Adrenal gland (tissue), 12 donors: ENCODE results near the gene AP4B1. TPM values are rescaled to one million over a fixed set of nuclear protein-coding genes. Genes with fewer than 3 reads are reported as not detected.
"Not testable (repeated sequence)": the region's sequence is repeated elsewhere in the genome, so short reads cannot be mapped to it uniquely, and the experiment has no call there.

Experiments
- DNase-seq, 7 donors: peaks; one replicate each; pipeline ENCODE4 v3.0.0-alpha.2; 2019 to 2020
- H3K27ac ChIP-seq, 5 donors: fragments of 200-600 bp; sonication (generic) in 4 of 5; 1 replicate in 3 of 5; 2 replicates in 2 of 5; pipeline versions ENCODE4 v1.5.1 to v1.8.0; 2016 to 2020; ENCODE audit warnings: mild to moderate bottlenecking in 1 of 5
- H3K27me3 ChIP-seq: fragments of 200-600 bp; 2 replicates; pipeline ENCODE4 v1.8.0; 2021
- H3K36me3 ChIP-seq, 2 donors: fragments of 200-600 bp; replicated peaks in 1 of 2; 1 replicate in 1 of 2; 2 replicates in 1 of 2; pipeline versions ENCODE4 v1.5.1 to v1.8.0; 2018 to 2022
- H3K4me1 ChIP-seq, 2 donors: fragments of 200-600 bp; replicated peaks in 1 of 2; 1 replicate in 1 of 2; 2 replicates in 1 of 2; pipeline versions ENCODE4 v1.5.1 to v1.8.0; 2018 to 2021
- H3K4me3 ChIP-seq, 4 donors: fragments of 200-600 bp; sonication (generic) in 3 of 4; one replicate each; pipeline ENCODE4 v1.5.1; 2016 to 2018
- H3K9me3 ChIP-seq, 3 donors: fragments of 200-600 bp; sonication (generic) in 1 of 3; replicated peaks in 1 of 3; 1 replicate in 2 of 3; 2 replicates in 1 of 3; pipeline versions ENCODE4 v1.5.1 to v1.8.0; 2016 to 2021
- CTCF ChIP-seq, 6 experiments: fragments of 450-650 bp in 4 of 6; fragments of 200-600 bp in 2 of 6; sonication (generic) in 1 of 6; IDR thresholded peaks; 1 replicate in 5 of 6; 2 replicates in 1 of 6; pipeline versions ENCODE4 v1.5.1 to v1.8.0; 2016 to 2021; ENCODE audit warnings: antibody characterized with exemption in 6 of 6, mild to moderate bottlenecking in 2 of 6, moderate library complexity in 1 of 6
- POLR2A ChIP-seq, 2 donors: fragments of 450-650 bp; IDR thresholded peaks; one replicate each; pipeline ENCODE4 v1.6.1; 2017; ENCODE audit warnings: antibody characterized with exemption in 2 of 2, mild to moderate bottlenecking in 2 of 2, moderate library complexity in 1 of 2
- WGBS, 4 donors: extraction: QIAGEN DNeasy Blood & Tissue Kit in 2 of 4; methylation state at CpG; one replicate each; pipeline versions ENCODE4 v1.1.5 to v1.1.7; 2013 to 2017; 5-methylcytosine and 5-hydroxymethylcytosine counted together
- intact Hi-C, 2 donors: fragments of 100-400 bp; cut with DNase I; formaldehyde crosslinking; loops; one replicate each; pipeline versions ENCODE4 v1.14.1 to v1.15.0; 2022 to 2023
- polyA plus RNA-seq, 3 donors: library from polyadenylated mRNA; stranded (reverse); fragments of 200-250 nt in 2 of 3; fragments of 350-450 nt in 1 of 3; fragmentation: Illumina TruSeq in 1 of 3; extraction: RNeasy Lipid Tissue Mini Kit (QIAGEN cat#74804) in 1 of 3; gene quantifications; one replicate each; pipeline ENCODE4 v1.2.3, GENCODE V29; 2013 to 2014
- total RNA-seq, 9 donors: library from RNA; depleted of rRNA in 4 of 9; stranded (reverse); fragments of >200 nt in 4 of 9; fragments of 120-200 nt in 1 of 9; fragmentation: NEBNext Ultra II Directional in 1 of 9; extraction: Animal tissue kit (Norgen Biotek cat#: 25700) in 1 of 9; gene quantifications; one replicate each; pipeline versions ENCODE4 v1.1.0 to v1.2.4, GENCODE V29; 2013 to 2023
- donor health status: healthy with polysubstance abuse.
- donor health status: Bipolar disorder and iron deficiency.
- donor health status: DM: yes; HTN: yes; CAD: no.
- donor health status: DM: no; HTN: no; CAD: no.
- donor health status: DM: no; HTN: no; CAD: no.
- donor health status: DM: yes; HTN: yes; CAD: no.

The AP4B1 gene
- total and polyA plus RNA-seq, 12 donors = 9.8 to 24.7 (median 15.9) TPM

GRCh38 chr1:113854234-113854633, 50.4 kb downstream of the AP4B1 start:
- no peak for DNase-seq
- no peaks in the 10 kb centered on the region for H3K27me3 ChIP-seq
- intact Hi-C loops = no loop called here
- TF ChIP-seq POLR2A (IDR thresholded peaks at IDR 0.05) = no peak
- no peak for TF ChIP-seq CTCF (IDR thresholded peaks at IDR 0.05)
- no peaks in the 10 kb centered on the region for H3K4me1 ChIP-seq
- no peak overlapping the region for H3K4me3 ChIP-seq
- H3K27ac ChIP-seq = no peak overlapping the region
- H3K36me3 ChIP-seq = no peaks in the 10 kb centered on the region
- no peaks in the 10 kb centered on the region for H3K9me3 ChIP-seq
- WGBS, 4 donors = 40 to 86% (median 65%) methylated on average over 1 of the region's 1 CpG

GRCh38 chr1:113852694-113853093, 51.9 kb downstream of the AP4B1 start:
- H3K4me1 ChIP-seq, H3K4me3 ChIP-seq, H3K27me3 ChIP-seq, H3K9me3 ChIP-seq, H3K36me3 ChIP-seq, intact Hi-C loops, DNase-seq: not testable (repeated sequence)
- peak overlapping the region in 2 of 5 donors; percentile 22 to 55 for H3K27ac ChIP-seq
- WGBS, 4 donors = 38 to 82% (median 77%) methylated on average over 6 of the region's 6 CpGs

- H3K4me3 ChIP-seq = no peak overlapping the region
- WGBS, 4 donors = 69 to 74% (median 72%) methylated on average over 3 of the region's 3 CpGs
- H3K4me1 ChIP-seq = no peaks in the 10 kb centered on the region
- no peak overlapping the region for H3K27ac ChIP-seq
- H3K9me3 ChIP-seq = no peaks in the 10 kb centered on the region
- no peak for DNase-seq
- TF ChIP-seq POLR2A (IDR thresholded peaks at IDR 0.05) = no peak
- no peaks in the 10 kb centered on the region for H3K36me3 ChIP-seq
- H3K27me3 ChIP-seq = no peaks in the 10 kb centered on the region
- intact Hi-C loops = no loop called here
These were observed 54.3 kb downstream of the AP4B1 start for GRCh38 chr1:113850127-113850796.

GRCh38 chr1:113849072-113849471, 55.5 kb downstream of the AP4B1 start:
- H3K36me3 ChIP-seq = no peaks in the 10 kb centered on the region
- no peak overlapping the region for H3K4me3 ChIP-seq
- no peaks in the 10 kb centered on the region for H3K9me3 ChIP-seq
- no peaks in the 10 kb centered on the region for H3K4me1 ChIP-seq
- no peak for TF ChIP-seq CTCF (IDR thresholded peaks at IDR 0.05)
- TF ChIP-seq POLR2A (IDR thresholded peaks at IDR 0.05) = no peak
- H3K27me3 ChIP-seq = no peaks in the 10 kb centered on the region
- H3K27ac ChIP-seq = no peak overlapping the region
- intact Hi-C loops = no loop called here
- DNase-seq = no peak

- no peak overlapping the region for H3K27ac ChIP-seq
- WGBS, 4 donors = 69 to 79% (median 73%) methylated on average over 2 of the region's 2 CpGs
- H3K4me3 ChIP-seq = no peak overlapping the region
- no peaks in the 10 kb centered on the region for H3K9me3 ChIP-seq
- TF ChIP-seq CTCF (IDR thresholded peaks at IDR 0.05) (no peak), POLR2A (IDR thresholded peaks at IDR 0.05) (no peak)
- intact Hi-C loops = no loop called here
- H3K27me3 ChIP-seq = no peaks in the 10 kb centered on the region
- DNase-seq = no peak
- no peaks in the 10 kb centered on the region for H3K36me3 ChIP-seq
- no peaks in the 10 kb centered on the region for H3K4me1 ChIP-seq
These were observed 58.1 kb downstream of the AP4B1 start for GRCh38 chr1:113846391-113847035.

Other genes with a start within 250 kb of the AP4B1 start
- gene PHTF1, start 145.3 kb downstream of the AP4B1 start, total RNA-seq = 10 to 100 TPM; 16.8 to 37.9 (median 21.8) TPM
- 10 to 100 TPM in 2 of 3 donors, 1 to 10 TPM in 1; 9.7 to 18.7 (median 12.4) TPM for gene PHTF1, start 145.3 kb downstream of the AP4B1 start, polyA plus RNA-seq
- 10 to 100 TPM; 12.1 to 33.0 (median 16.4) TPM for gene RSBN1, start 92.3 kb downstream of the AP4B1 start, total RNA-seq
- gene RSBN1, start 92.3 kb downstream of the AP4B1 start, polyA plus RNA-seq = 10 to 100 TPM in 1 of 3 donors, 1 to 10 TPM in 2; 3.9 to 10.5 (median 6.0) TPM
- 1 to 10 TPM in 8 of 9 donors, under 1 TPM in 1; 0.28 to 6.2 (median 3.0) TPM for gene PTPN22, start 33.1 kb downstream of the AP4B1 start, total RNA-seq
- 1 to 10 TPM; 1.3 to 1.6 (median 1.5) TPM for gene PTPN22, start 33.1 kb downstream of the AP4B1 start, polyA plus RNA-seq
- gene BCL2L15, start 17.2 kb downstream of the AP4B1 start, total RNA-seq = 1 to 10 TPM in 2 of 9 donors, under 1 TPM in 5, not detected in 2; 0.07 to 1.3 (median 0.23) TPM
- gene BCL2L15, start 17.2 kb downstream of the AP4B1 start, polyA plus RNA-seq = under 1 TPM; 0.26 to 0.48 (median 0.34) TPM
- gene DCLRE1B, start 527 bp upstream of the AP4B1 start, total RNA-seq = 1 to 10 TPM; 2.9 to 6.1 (median 4.4) TPM
- gene DCLRE1B, start 527 bp upstream of the AP4B1 start, polyA plus RNA-seq = 1 to 10 TPM; 1.1 to 3.3 (median 1.4) TPM
- 100 to 1,000 TPM in 1 of 9 donors, 10 to 100 TPM in 8; 26.0 to 102 (median 67.2) TPM for gene HIPK1, start 24.5 kb upstream of the AP4B1 start, total RNA-seq
- 10 to 100 TPM; 13.0 to 37.2 (median 13.1) TPM for gene HIPK1, start 24.5 kb upstream of the AP4B1 start, polyA plus RNA-seq
- 10 to 100 TPM; 13.6 to 99.6 (median 35.3) TPM for gene OLFML3, start 74.7 kb upstream of the AP4B1 start, total RNA-seq
- gene OLFML3, start 74.7 kb upstream of the AP4B1 start, polyA plus RNA-seq = 10 to 100 TPM; 20.7 to 33.4 (median 31.7) TPM
- under 1 TPM in 6 of 9 donors, not detected in 3; 0.06 to 0.98 (median 0.43) TPM for gene SYT6, start 249.1 kb upstream of the AP4B1 start, total RNA-seq
- 1 to 10 TPM in 1 of 3 donors, under 1 TPM in 2; 0.13 to 1.1 (median 0.33) TPM for gene SYT6, start 249.1 kb upstream of the AP4B1 start, polyA plus RNA-seq